HEK293T (cell line): ENCODE data around the gene L3MBTL1.

ENCODE experiments used
- CTCF ChIA-PET: fragments of 350-600 bp; formaldehyde crosslinking; extraction: SDS; loops from one replicate; lab custom pipeline; 2021; ENCODE audit warnings: antibody characterized with exemption, inconsistent platforms; lab: Yijun Ruan, JAX
- POLR2A ChIA-PET: fragments of 350-600 bp; formaldehyde crosslinking; extraction: SDS; loops from one replicate; lab custom pipeline; 2020; ENCODE audit warnings: antibody characterized with exemption, inconsistent platforms; lab: Yijun Ruan, JAX
- DNase-seq: peaks from one replicate; pipeline ENCODE4 v3.0.0; 2012; ENCODE audit warnings: mixed read lengths; ENCODE audit errors: extremely low spot score
- ARNT ChIP-seq: fragments of 450-650 bp; IDR thresholded peaks from 2 replicates; pipeline ENCODE4 v1.6.1; 2017; ENCODE audit warnings: mild to moderate bottlenecking
- BHLHE40 ChIP-seq: fragments of 450-650 bp; IDR thresholded peaks from 2 replicates; pipeline ENCODE4 v1.6.1; 2016; ENCODE audit warnings: mild to moderate bottlenecking, moderate library complexity, borderline replicate concordance
- CTBP1 ChIP-seq: fragments of 450-650 bp; IDR thresholded peaks from 2 replicates; pipeline ENCODE4 v1.6.1; 2016; ENCODE audit warnings: borderline replicate concordance
- ELF4 ChIP-seq: fragments of 450-650 bp; IDR thresholded peaks from 2 replicates; pipeline ENCODE4 v1.6.1; 2017; ENCODE audit warnings: antibody characterized with exemption
- FOXA1 ChIP-seq: fragments of 450-650 bp; IDR thresholded peaks from 2 replicates; pipeline ENCODE4 v1.6.1; 2016; ENCODE audit warnings: mild to moderate bottlenecking
- FOXK2 ChIP-seq: fragments of 450-650 bp; IDR thresholded peaks from 2 replicates; pipeline ENCODE4 v1.6.1; 2016; ENCODE audit warnings: mild to moderate bottlenecking
- FOXM1 ChIP-seq: fragments of 450-650 bp; IDR thresholded peaks from 2 replicates; pipeline ENCODE4 v1.6.1; 2017; ENCODE audit warnings: mild to moderate bottlenecking, borderline replicate concordance
- HDGF ChIP-seq: fragments of 450-650 bp; IDR thresholded peaks from 2 replicates; pipeline ENCODE4 v1.6.1; 2017; ENCODE audit warnings: antibody characterized with exemption, borderline replicate concordance
- L3MBTL2 ChIP-seq: fragments of 450-650 bp; conservative IDR thresholded peaks from 2 replicates; pipeline ENCODE4 v1.6.1; 2016; ENCODE audit warnings: mild to moderate bottlenecking
- LEF1 ChIP-seq: fragments of 450-650 bp; IDR thresholded peaks from 2 replicates; pipeline ENCODE4 v1.6.1; 2017; ENCODE audit warnings: mild to moderate bottlenecking, borderline replicate concordance
- NFRKB ChIP-seq: fragments of 450-650 bp; IDR thresholded peaks from 2 replicates; pipeline ENCODE4 v1.6.1; 2016; ENCODE audit warnings: mild to moderate bottlenecking, moderate library complexity
- PKNOX1 ChIP-seq: fragments of 450-650 bp; IDR thresholded peaks from 2 replicates; pipeline ENCODE4 v1.6.1; 2016
- SP1 ChIP-seq: fragments of 450-650 bp; IDR thresholded peaks from 2 replicates; pipeline ENCODE4 v1.6.1; 2017
- SUZ12 ChIP-seq: fragments of 450-650 bp; IDR thresholded peaks from 2 replicates; pipeline ENCODE4 v1.6.1; 2016; ENCODE audit warnings: mild to moderate bottlenecking
- TARDBP ChIP-seq: fragments of 450-650 bp; IDR thresholded peaks from 2 replicates; pipeline ENCODE4 v1.6.1; 2016
- ZNF384 ChIP-seq: fragments of 450-650 bp; IDR thresholded peaks from 2 replicates; pipeline ENCODE4 v1.6.1; 2016

L3MBTL1 gene

GRCh38 chr20:43467589-43467988, 39.9 kb upstream of the L3MBTL1 start:
- no peak for TF ChIP-seq LEF1
- no peak for TF ChIP-seq ARNT
- TF ChIP-seq BHLHE40: no peak
- DNase-seq: no peak
- ChIA-PET POLR2A (interaction anchor here (2.7 kb wide), 1 partner anchor 10 kb away, joined by 16 read pairs; the partner anchor contains the start of gene SRSF6), CTCF (no interaction called here)

GRCh38 chr20:43472671-43473380, 34.7 kb upstream of the L3MBTL1 start:
- ChIA-PET POLR2A (no interaction called here), CTCF (no interaction called here)
- no peak for DNase-seq
- TF ChIP-seq LEF1 (no peak), ELF4 (no peak), TARDBP (no peak), FOXM1 (no peak), FOXA1 (no peak), NFRKB (no peak), ARNT (no peak), PKNOX1 (no peak), FOXK2 (no peak)

GRCh38 chr20:43473381-43473704, 34.2 kb upstream of the L3MBTL1 start:
- DNase-seq: no peak
- POLR2A ChIA-PET: no interaction called here
- TF ChIP-seq PKNOX1 (no peak), BHLHE40 (no peak), ELF4 (no peak), FOXA1 (no peak), ZNF384 (no peak), ARNT (no peak), L3MBTL2 (no peak), FOXM1 (no peak), CTBP1 (no peak), SUZ12 (no peak), NFRKB (no peak), LEF1 (no peak), FOXK2 (no peak), HDGF (no peak)
- CTCF ChIA-PET: no interaction called here

GRCh38 chr20:43477193-43477592, 30.3 kb upstream of the L3MBTL1 start:
- no peak for DNase-seq
- TF ChIP-seq SUZ12 (no peak), FOXA1 (no peak), BHLHE40 (no peak), ARNT (no peak), FOXM1 (no peak), HDGF (no peak)
- ChIA-PET POLR2A (no interaction called here), CTCF (no interaction called here)

GRCh38 chr20:43477619-43478018, 29.9 kb upstream of the L3MBTL1 start:
- DNase-seq: no peak
- POLR2A ChIA-PET: no interaction called here
- TF ChIP-seq ZNF384 (no peak), ELF4 (no peak), SP1 (no peak), PKNOX1 (no peak), FOXM1 (no peak), NFRKB (no peak), HDGF (no peak), ARNT (no peak), L3MBTL2 (no peak), SUZ12 (no peak), CTBP1 (no peak), LEF1 (no peak)
- CTCF ChIA-PET: no interaction called here

GRCh38 chr20:43490038-43490437, 17.5 kb upstream of the L3MBTL1 start:
- ChIA-PET CTCF (no interaction called here), POLR2A (no interaction called here)
- DNase-seq: no peak
- TF ChIP-seq L3MBTL2 (no peak), TARDBP (no peak)

- TF ChIP-seq FOXK2 (no peak), FOXA1 (no peak), BHLHE40 (no peak), LEF1 (no peak), L3MBTL2 (no peak), NFRKB (no peak), HDGF (no peak), SUZ12 (no peak)
- ChIA-PET CTCF (no interaction called here), POLR2A (no interaction called here)
- DNase-seq: no peak
Measured at GRCh38 chr20:43492101-43492500, 15.4 kb upstream of the L3MBTL1 start.
